Heart left ventricle (tissue), 13 donors: ENCODE data around the gene TMEM198.

Experiments
- POLR2A ChIP-seq, 2 donors: fragments of 450-650 bp; IDR thresholded peaks; one replicate each; pipeline ENCODE4 v1.6.1; 2017; ENCODE audit warnings: antibody characterized with exemption in 2 of 2, mild to moderate bottlenecking in 2 of 2, moderate library complexity in 2 of 2
- TF ChIP-seq, protein P1 (sequence below), 12 donors: fragments of 200-600 bp; sonication (generic) in 4 of 12; IDR thresholded peaks; one replicate each; pipeline versions ENCODE4 v1.5.0 to v1.8.0; 2018 to 2022; ENCODE audit warnings: antibody characterized with exemption in 12 of 12, mild to moderate bottlenecking in 5 of 12
- donor health status: ischemic (EF 13 %, LVEDD 7.1; RV severe dilation, severe dysfunction).
- donor health status: DM: no; HTN: yes; CAD: no.
- donor health status: DM: no; HTN: no; CAD: no.
- donor health status: ischemic (EF 25% LVEDD 6.9; RV normal size, moderate dysfunction).
- donor health status: ischemic (EF 25% LVEDD 5.7; RV mildly dilated, moderate dysfunction).
- donor health status: ischemic (EF 35%, LVEDD 5.7; RV mildly dilated, moderate dysfunction).
- donor health status: nonischemic (EF 11% LVEDD 7.7; RV severe dilation, severe dysfunction).
- donor health status: DM: yes; HTN: yes; CAD: no.
- donor health status: PGD.
- donor health status: ischemic (EF 29% LVEDD 5.4; RV normal size, mild dysfunction).
- donor health status: nonischemic (EF 23%, LVEDD 6.1; RV moderate dilation, normal function).

DNA sequence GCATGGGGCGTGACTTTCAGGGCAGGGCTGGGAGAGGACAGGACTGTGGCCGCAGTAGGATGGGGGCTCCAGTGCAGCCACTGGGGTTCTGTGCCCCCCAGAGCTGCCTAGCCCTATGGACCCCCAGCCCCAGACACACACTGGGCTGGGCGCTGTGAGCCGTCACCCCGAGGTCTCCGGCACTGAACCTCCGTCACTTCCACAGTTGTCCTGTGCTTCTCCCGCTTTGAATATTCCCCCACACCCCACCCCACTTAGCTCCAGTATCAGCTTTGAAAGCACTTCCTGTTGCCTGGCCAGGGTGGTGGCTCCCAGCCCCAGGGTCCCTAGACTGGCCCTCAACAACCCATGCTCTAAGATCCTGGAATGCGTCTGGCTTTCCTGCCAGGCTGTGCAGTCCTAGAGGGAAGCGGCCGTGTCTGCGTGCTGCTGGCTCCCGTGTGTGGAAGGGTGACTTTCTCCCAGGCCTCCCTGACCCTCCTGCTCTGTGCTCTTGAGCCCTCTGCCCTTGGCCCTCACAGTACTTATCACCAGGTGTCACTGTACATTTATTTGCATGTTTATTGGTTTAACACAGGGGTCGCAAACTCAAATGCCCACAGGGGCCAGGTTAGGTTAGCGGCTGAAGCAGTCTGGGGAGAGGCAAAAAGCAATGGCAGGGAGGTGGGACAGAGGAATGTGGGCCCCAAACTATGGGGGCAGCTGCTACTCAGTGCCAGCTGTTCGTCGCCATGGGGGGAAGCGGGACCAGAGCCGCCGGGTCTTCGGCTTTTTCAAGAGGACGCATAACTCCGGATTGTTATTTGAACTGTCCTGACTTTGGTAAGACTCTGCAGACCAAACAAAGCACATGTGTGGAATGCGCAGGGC is 17.6 kb downstream of the TMEM198 start:
- TF ChIP-seq, protein P1, sequence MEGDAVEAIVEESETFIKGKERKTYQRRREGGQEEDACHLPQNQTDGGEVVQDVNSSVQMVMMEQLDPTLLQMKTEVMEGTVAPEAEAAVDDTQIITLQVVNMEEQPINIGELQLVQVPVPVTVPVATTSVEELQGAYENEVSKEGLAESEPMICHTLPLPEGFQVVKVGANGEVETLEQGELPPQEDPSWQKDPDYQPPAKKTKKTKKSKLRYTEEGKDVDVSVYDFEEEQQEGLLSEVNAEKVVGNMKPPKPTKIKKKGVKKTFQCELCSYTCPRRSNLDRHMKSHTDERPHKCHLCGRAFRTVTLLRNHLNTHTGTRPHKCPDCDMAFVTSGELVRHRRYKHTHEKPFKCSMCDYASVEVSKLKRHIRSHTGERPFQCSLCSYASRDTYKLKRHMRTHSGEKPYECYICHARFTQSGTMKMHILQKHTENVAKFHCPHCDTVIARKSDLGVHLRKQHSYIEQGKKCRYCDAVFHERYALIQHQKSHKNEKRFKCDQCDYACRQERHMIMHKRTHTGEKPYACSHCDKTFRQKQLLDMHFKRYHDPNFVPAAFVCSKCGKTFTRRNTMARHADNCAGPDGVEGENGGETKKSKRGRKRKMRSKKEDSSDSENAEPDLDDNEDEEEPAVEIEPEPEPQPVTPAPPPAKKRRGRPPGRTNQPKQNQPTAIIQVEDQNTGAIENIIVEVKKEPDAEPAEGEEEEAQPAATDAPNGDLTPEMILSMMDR (IDR thresholded peaks at IDR 0.05) = no peak
- TF ChIP-seq POLR2A (IDR thresholded peaks at IDR 0.05) = no peak
